Kidney (tissue), 14 donors: ENCODE data around the gene MAP2K7. TPM values are rescaled to one million over a fixed set of nuclear protein-coding genes. Genes with fewer than 3 reads are reported as not detected.

Experiments used
- DNase-seq, 5 donors: peaks; one replicate each; pipeline ENCODE4 v3.0.0-alpha.2; 2013 to 2020
- FAIRE-seq: peaks from 2 replicates; lab custom pipeline; 2012; peaks lifted over from hg19 to GRCh38; lab: Jason Lieb, UNC
- H3K27ac ChIP-seq, 2 donors: one replicate each; pipeline ENCODE4 v1.7.0; 2013; ENCODE audit warnings: low read depth in 2 of 2, low read length in 2 of 2, inconsistent platforms in 1 of 2
- H3K27me3 ChIP-seq: one replicate; pipeline ENCODE4 v1.7.1; 2013; ENCODE audit warnings: low read length, inconsistent platforms; ENCODE audit not compliant: control insufficient read depth, insufficient read depth
- H3K36me3 ChIP-seq, 3 donors: one replicate each; pipeline versions ENCODE4 v1.7.0 to v1.7.1; 2013; ENCODE audit warnings: low read length in 3 of 3, control low read depth in 1 of 3, inconsistent platforms in 1 of 3; ENCODE audit not compliant: insufficient read depth in 3 of 3, control insufficient read depth in 2 of 3
- H3K4me1 ChIP-seq, 3 donors: one replicate each; pipeline versions ENCODE4 v1.7.0 to v1.7.1; 2013; ENCODE audit warnings: low read length in 3 of 3, inconsistent platforms in 1 of 3, low read depth in 1 of 3; ENCODE audit not compliant: control insufficient read depth in 2 of 3, insufficient read depth in 2 of 3
- H3K4me3 ChIP-seq, 3 donors: one replicate each; pipeline versions ENCODE4 v1.7.0 to v1.8.1; 2013; ENCODE audit warnings: low read length in 3 of 3, control low read depth in 1 of 3, inconsistent platforms in 1 of 3
- H3K9ac ChIP-seq, 3 donors: one replicate each; pipeline versions ENCODE4 v1.7.0 to v1.7.1; 2013; ENCODE audit warnings: low read length in 3 of 3, control low read depth in 1 of 3, inconsistent platforms in 1 of 3
- H3K9me3 ChIP-seq, 3 donors: one replicate each; pipeline versions ENCODE4 v1.7.0 to v1.7.1; 2013; ENCODE audit warnings: low read length in 3 of 3, control low read depth in 1 of 3, inconsistent platforms in 1 of 3; ENCODE audit not compliant: control insufficient read depth in 2 of 3, insufficient read depth in 1 of 3
- intact Hi-C: fragments of 100-400 bp; cut with DNase I; formaldehyde crosslinking; loops from one replicate; pipeline ENCODE4 v1.11.1; 2022
- polyA plus RNA-seq: library from polyadenylated mRNA; stranded (reverse); fragments of 350-450 nt; fragmentation: Illumina TruSeq; extraction: RNeasy Lipid Tissue Mini Kit (QIAGEN cat#74804); gene quantifications from one replicate; pipeline ENCODE4 v1.2.3, GENCODE V29; 2014; ENCODE audit warnings: low read depth, low replicate concordance; ENCODE audit not compliant: insufficient read depth
- total RNA-seq: library from RNA; stranded (reverse); fragmentation: NEBNext Ultra II Directional; extraction: Animal tissue kit (Norgen Biotek cat#: 25700); gene quantifications from one replicate; pipeline ENCODE4 v1.2.1, GENCODE V29; 2021
- TF ChIP-seq, protein P1 (sequence below): IDR thresholded peaks from 3 replicates; pipeline ENCODE4 v1.5.1; 2012; ENCODE audit warnings: mild to moderate bottlenecking, moderate library complexity, borderline replicate concordance; ENCODE audit not compliant: insufficient read depth; ENCODE audit errors: extremely low read depth
- donor health status: control.
- donor health status: control.
- donor health status: control.
- donor health status: control.
- donor health status: control.
- donor health status: DM: yes; HTN: yes; CAD: no.
- donor health status: Normal renal cell carcinoma (clear cell type).

The MAP2K7 gene
- total and polyA plus RNA-seq, 2 donors from 2014 or later, result 16.7 to 37.0 TPM

GRCh38 chr19:7914598-7915045 is 10.9 kb downstream of the MAP2K7 start, which contains the start of gene TGFBR3L:
Gene TGFBR3L, plus strand, starts transcription at chr19:7914830.
- H3K9ac ChIP-seq, result no peak within 1 kb of the TSS
- peaks cover 15% of the 10 kb centered on the region for H3K27me3 ChIP-seq
- H3K4me1 ChIP-seq, result peaks cover 0 to 15% (median 0%) of the 10 kb centered on the region in 3 donors
- no peak within 1 kb of the TSS for H3K27ac ChIP-seq
- no peak within 1 kb of the TSS for H3K4me3 ChIP-seq
- FAIRE-seq (no peak), DNase-seq (peak in 1 of 5 donors; percentile 49)
- no peaks in the 10 kb centered on the region for H3K9me3 ChIP-seq
- intact Hi-C loops, result no loop called here
- H3K36me3 ChIP-seq, result peaks cover 0 to 10% (median 2%) of the 10 kb centered on the region in 3 donors
- TF ChIP-seq, protein P1, sequence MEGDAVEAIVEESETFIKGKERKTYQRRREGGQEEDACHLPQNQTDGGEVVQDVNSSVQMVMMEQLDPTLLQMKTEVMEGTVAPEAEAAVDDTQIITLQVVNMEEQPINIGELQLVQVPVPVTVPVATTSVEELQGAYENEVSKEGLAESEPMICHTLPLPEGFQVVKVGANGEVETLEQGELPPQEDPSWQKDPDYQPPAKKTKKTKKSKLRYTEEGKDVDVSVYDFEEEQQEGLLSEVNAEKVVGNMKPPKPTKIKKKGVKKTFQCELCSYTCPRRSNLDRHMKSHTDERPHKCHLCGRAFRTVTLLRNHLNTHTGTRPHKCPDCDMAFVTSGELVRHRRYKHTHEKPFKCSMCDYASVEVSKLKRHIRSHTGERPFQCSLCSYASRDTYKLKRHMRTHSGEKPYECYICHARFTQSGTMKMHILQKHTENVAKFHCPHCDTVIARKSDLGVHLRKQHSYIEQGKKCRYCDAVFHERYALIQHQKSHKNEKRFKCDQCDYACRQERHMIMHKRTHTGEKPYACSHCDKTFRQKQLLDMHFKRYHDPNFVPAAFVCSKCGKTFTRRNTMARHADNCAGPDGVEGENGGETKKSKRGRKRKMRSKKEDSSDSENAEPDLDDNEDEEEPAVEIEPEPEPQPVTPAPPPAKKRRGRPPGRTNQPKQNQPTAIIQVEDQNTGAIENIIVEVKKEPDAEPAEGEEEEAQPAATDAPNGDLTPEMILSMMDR, result no peak

DNA sequence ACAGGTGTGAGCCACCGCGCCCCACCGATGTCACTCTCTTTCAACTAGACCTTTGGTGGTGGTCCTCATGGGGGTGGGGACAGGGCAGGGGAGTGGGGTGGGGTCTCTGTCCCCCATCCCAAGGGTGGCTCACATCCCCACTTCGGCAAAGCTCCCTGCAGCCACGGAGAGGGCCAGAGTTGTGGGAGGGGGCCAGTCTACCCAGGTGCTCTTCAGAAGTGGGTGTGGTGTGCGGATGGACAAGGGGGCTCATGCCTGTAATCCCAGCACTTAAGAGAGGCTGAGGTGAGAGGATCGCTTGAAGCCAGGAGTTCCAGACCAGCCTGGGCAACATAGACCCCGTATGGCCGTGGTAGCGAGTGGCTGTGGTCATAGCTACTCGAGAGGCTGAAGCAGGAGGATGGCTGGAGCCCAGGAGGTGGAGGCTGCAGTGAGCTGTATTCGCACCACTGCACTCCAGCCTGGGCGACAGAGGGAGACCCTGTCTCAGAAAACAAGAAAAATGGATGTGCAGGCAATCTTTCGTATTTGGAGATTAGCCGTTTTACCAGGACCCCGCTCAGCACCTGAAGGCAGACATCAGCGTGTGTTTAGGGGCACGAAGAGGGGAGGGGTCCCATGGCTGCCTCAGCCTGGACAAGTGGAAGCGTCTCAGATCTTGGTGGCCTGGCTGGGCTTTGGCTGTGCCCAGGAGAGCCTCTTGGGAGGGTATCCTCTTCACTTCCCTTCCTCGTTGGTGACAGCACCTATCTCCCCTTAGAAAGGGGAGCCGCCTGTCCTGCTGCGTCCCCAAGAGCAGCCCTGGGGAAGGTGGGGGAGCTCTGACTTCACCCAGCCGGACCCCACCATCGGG is 11.8 kb downstream of the MAP2K7 start:
- Histone ChIP-seq H3K4me3 (no peak overlapping the region), H3K27me3 (peaks cover 15% of the 10 kb centered on the region), H3K9me3 (no peaks in the 10 kb centered on the region), H3K4me1 (peaks cover 0 to 19% (median 0%) of the 10 kb centered on the region in 3 donors), H3K36me3 (peaks cover 0 to 7% (median 2%) of the 10 kb centered on the region in 3 donors), H3K27ac (no peak overlapping the region), H3K9ac (no peak overlapping the region)
- DNase-seq (peak in 2 of 5 donors; percentile 59 to 72), FAIRE-seq (no peak)
- intact Hi-C loops, result no loop called here
- TF ChIP-seq, protein P1, result no peak

DNA sequence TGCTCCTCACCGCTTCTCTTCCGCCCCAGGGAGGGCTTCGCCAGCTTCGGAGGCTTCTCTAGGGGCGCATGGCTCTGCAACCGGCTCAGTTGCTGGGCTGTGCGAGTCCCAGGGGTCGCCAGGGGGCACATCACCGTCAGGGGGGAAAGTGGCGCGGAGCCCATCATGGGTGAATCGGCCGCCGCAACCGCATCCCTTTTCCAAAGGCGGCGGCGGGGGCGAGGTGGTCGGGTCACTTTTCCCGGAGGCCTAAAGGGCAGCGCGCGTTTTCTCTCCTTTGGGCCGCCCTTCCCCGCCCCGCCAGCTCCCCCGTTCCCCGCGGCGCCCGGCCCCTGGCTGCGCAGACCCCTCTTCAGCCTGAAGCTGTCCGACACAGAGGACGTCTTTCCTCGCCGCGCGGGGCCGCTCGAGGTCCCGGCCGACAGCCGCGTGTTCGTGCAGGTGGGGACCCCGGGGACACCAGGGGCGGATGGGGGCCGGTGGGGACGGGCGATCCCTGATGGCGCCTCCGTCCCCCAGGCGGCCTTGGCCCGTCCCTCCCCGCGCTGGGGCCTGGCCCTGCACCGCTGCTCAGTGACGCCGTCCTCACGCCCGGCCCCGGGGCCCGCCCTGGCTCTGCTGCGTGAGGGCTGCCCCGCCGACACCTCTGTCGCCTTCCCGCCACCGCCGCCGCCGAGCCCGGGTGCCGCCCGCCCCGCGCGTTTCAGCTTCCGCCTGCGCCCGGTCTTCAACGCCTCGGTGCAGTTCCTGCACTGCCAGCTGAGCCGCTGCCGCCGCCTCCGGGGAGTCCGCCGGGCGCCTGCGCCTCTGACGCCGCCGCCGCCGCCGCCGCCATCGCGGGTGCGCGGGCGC is 12.7 kb downstream of the MAP2K7 start:
- peaks cover 0 to 23% (median 4%) of the 10 kb centered on the region in 3 donors for H3K4me1 ChIP-seq
- no peak overlapping the region for H3K27ac ChIP-seq
- TF ChIP-seq, protein P1, result no peak
- H3K9me3 ChIP-seq, result no peaks in the 10 kb centered on the region
- no peak overlapping the region for H3K9ac ChIP-seq
- H3K36me3 ChIP-seq, result peaks cover 0 to 4% (median 2%) of the 10 kb centered on the region in 3 donors
- FAIRE-seq (no peak), DNase-seq (peak in 3 of 5 donors; percentile 26 to 82 (median 70))
- no peak overlapping the region for H3K4me3 ChIP-seq
- intact Hi-C loops, result no loop called here
- peaks cover 15% of the 10 kb centered on the region for H3K27me3 ChIP-seq
